DND-41 (cell line): ENCODE data around the gene MRPL40.
A peak's percentile ranks its signal among the peaks of the same experiment; 100 is the strongest.

ENCODE experiments used
- ATAC-seq: fragments of 200-7000 bp; cut with Tn5 transposase; 3 replicates; pipeline ENCODE4 v1.9.1; 2021; ENCODE audit warnings: low read depth; ENCODE audit not compliant: insufficient read depth
- DNase-seq: peaks from one replicate; pipeline ENCODE4 v3.0.0-alpha.2; 2020
- H2AFZ ChIP-seq: 2 replicates; pipeline ENCODE4 v1.6.0; 2012; ENCODE audit warnings: low read depth, low read length
- H3K27ac ChIP-seq: 2 replicates; pipeline ENCODE4 v1.5.1; 2012; ENCODE audit warnings: low read length, inconsistent platforms
- H3K27me3 ChIP-seq: fragments of 200-600 bp; sonication (generic); 2 replicates; pipeline ENCODE4 v1.6.0; 2012; ENCODE audit warnings: low read length, mild to moderate bottlenecking, inconsistent platforms; ENCODE audit not compliant: insufficient read depth, poor library complexity
- H3K36me3 ChIP-seq: 2 replicates; pipeline ENCODE4 v1.5.1; 2012; ENCODE audit warnings: low read length, inconsistent platforms; ENCODE audit not compliant: insufficient read depth
- H3K4me1 ChIP-seq: 2 replicates; pipeline ENCODE4 v1.5.1; 2012; ENCODE audit warnings: mild to moderate bottlenecking, low read length; ENCODE audit not compliant: insufficient read depth
- H3K4me2 ChIP-seq: 2 replicates; pipeline ENCODE4 v1.6.0; 2012; ENCODE audit warnings: mild to moderate bottlenecking, moderate library complexity, low read length, inconsistent platforms; ENCODE audit not compliant: insufficient read depth
- H3K4me3 ChIP-seq, 2 experiments: fragments of 200-600 bp in 1 of 2; shearing (Covaris generic) in 1 of 2; 2 replicates each; pipeline ENCODE4 v1.5.1; 2012 to 2016; ENCODE audit warnings: inconsistent platforms in 2 of 2, low read length in 2 of 2, mild to moderate bottlenecking in 2 of 2, low read depth in 1 of 2, moderate library complexity in 1 of 2
- H3K79me2 ChIP-seq: 2 replicates; pipeline ENCODE4 v1.6.0; 2012; ENCODE audit warnings: low read length, inconsistent platforms; ENCODE audit not compliant: insufficient read depth
- H3K9ac ChIP-seq: 2 replicates; pipeline ENCODE4 v1.6.0; 2012; ENCODE audit warnings: low read depth, mild to moderate bottlenecking, inconsistent platforms, low read length, moderate library complexity
- H3K9me3 ChIP-seq: 2 replicates; pipeline ENCODE4 v1.5.1; 2012; ENCODE audit warnings: low read length, moderate library complexity, mild to moderate bottlenecking, inconsistent platforms; ENCODE audit not compliant: insufficient read depth, severe bottlenecking
- H4K20me1 ChIP-seq: 2 replicates; pipeline ENCODE4 v1.6.0; 2012; ENCODE audit warnings: low read length; ENCODE audit not compliant: insufficient read depth
- CTCF ChIP-seq: IDR thresholded peaks from 2 replicates; pipeline ENCODE4 v1.5.1; 2012; ENCODE audit warnings: borderline replicate concordance, low read length, moderate library complexity, mild to moderate bottlenecking; ENCODE audit not compliant: poor library complexity, severe bottlenecking; ENCODE audit errors: extremely low read depth
- EZH2 ChIP-seq: IDR thresholded peaks from 3 replicates; pipeline ENCODE4 v1.6.1; 2012; ENCODE audit warnings: borderline replicate concordance, low read depth, mild to moderate bottlenecking, moderate library complexity, low read length, inconsistent platforms; ENCODE audit not compliant: severe bottlenecking

MRPL40 gene

GRCh38 chr22:19424186-19424500 is 8.2 kb upstream of the MRPL40 start:
- Histone ChIP-seq H3K27me3 (no peaks in the 10 kb centered on the region), H2AFZ (no peak overlapping the region), H4K20me1 (peaks cover 31% of the 10 kb centered on the region; the same call in 1 of the 2 replicates), H3K9me3 (no peaks in the 10 kb centered on the region), H3K4me2 (peak overlapping the region; percentile 31; the same call in 1 of the 2 replicates), H3K4me3 (no peak overlapping the region), H3K4me1 (peaks cover 95% of the 10 kb centered on the region), H3K36me3 (peaks cover 48% of the 10 kb centered on the region), H3K27ac (peak overlapping the region; percentile 72), H3K79me2 (peaks cover 92% of the 10 kb centered on the region), H3K9ac (0 out of 2 replicates have a peak overlapping the region, but pooled peaks have one; percentile 6)
- ATAC-seq (no peak), DNase-seq (no peak)
- TF ChIP-seq EZH2 (no peak), CTCF (no peak)

GRCh38 chr22:19429950-19430889 is 2.1 kb upstream of the MRPL40 start:
- Histone ChIP-seq H3K27me3 (no peaks in the 10 kb centered on the region), H3K36me3 (peaks cover 44% of the 10 kb centered on the region), H3K27ac (peak overlapping the region; percentile 74), H3K4me3 (peak overlapping the region; percentile 92 to 96), H4K20me1 (peaks cover 43% of the 10 kb centered on the region), H3K9me3 (no peaks in the 10 kb centered on the region), H3K79me2 (peaks cover 82% of the 10 kb centered on the region), H3K9ac (peak overlapping the region; percentile 100), H3K4me2 (peak overlapping the region; percentile 87), H2AFZ (0 out of 2 replicates have a peak overlapping the region, but pooled peaks have one; percentile 49), H3K4me1 (peaks cover 66% of the 10 kb centered on the region)
- ATAC-seq (peak; percentile 28), DNase-seq (peak; percentile 73)
- TF ChIP-seq EZH2 (no peak), CTCF (no peak)

GRCh38 chr22:19430890-19431541 is 1.3 kb upstream of the MRPL40 start:
- TF ChIP-seq EZH2 (no peak), CTCF (peak; percentile 44)
- peaks cover 77% of the 10 kb centered on the region for H3K79me2 ChIP-seq
- peak overlapping the region; percentile 100 for H3K9ac ChIP-seq
- no peaks in the 10 kb centered on the region for H3K27me3 ChIP-seq
- DNase-seq: no peak
- H3K27ac ChIP-seq: peak overlapping the region; percentile 74
- no peak for ATAC-seq
- peaks cover 41% of the 10 kb centered on the region for H4K20me1 ChIP-seq
- peak overlapping the region; percentile 92 to 96 for H3K4me3 ChIP-seq
- H3K4me2 ChIP-seq: peak overlapping the region; percentile 87
- H3K4me1 ChIP-seq: peaks cover 60% of the 10 kb centered on the region
- peak overlapping the region; percentile 49 for H2AFZ ChIP-seq
- H3K36me3 ChIP-seq: peaks cover 47% of the 10 kb centered on the region
- no peaks in the 10 kb centered on the region for H3K9me3 ChIP-seq
